H1 (cell line): ENCODE results near the gene LRRC17. TPM values are rescaled to one million over a fixed set of nuclear protein-coding genes. Genes with fewer than 3 reads are reported as not detected.

Source experiments
- CTCF ChIA-PET: fragments of 300-600 bp; sonication (Branson Sonifier 250); formaldehyde crosslinking; loops from one replicate; lab custom pipeline; 2021; ENCODE audit not compliant: partially characterized antibody; lab: Charles Lee
- POLR2A ChIA-PET: fragments of 300-600 bp; sonication (Branson Sonifier 250); formaldehyde crosslinking; loops from one replicate; lab custom pipeline; 2021; ENCODE audit warnings: inconsistent platforms; ENCODE audit not compliant: partially characterized antibody; lab: Charles Lee
- DNase-seq, 2 experiments: peaks; one replicate each; pipeline versions ENCODE4 v3.0.0 to v3.0.0-alpha.2; 2010 to 2022; ENCODE audit warnings: low spot score in 2 of 2, low read depth in 1 of 2, mixed read lengths in 1 of 2
- FAIRE-seq: peaks from 2 replicates; lab custom pipeline; 2011; peaks lifted over from hg19 to GRCh38; lab: Jason Lieb, UNC
- H2AFZ ChIP-seq: 2 replicates; pipeline ENCODE4 v1.8.1; 2012; ENCODE audit warnings: low read length, inconsistent platforms
- H2AK5ac ChIP-seq: 2 replicates; pipeline ENCODE4 v1.6.1; 2013; ENCODE audit warnings: low read depth, low read length
- H2BK120ac ChIP-seq: replicated peaks from 2 replicates; pipeline ENCODE3; 2013; ENCODE audit warnings: low read depth, low read length, inconsistent platforms
- H2BK12ac ChIP-seq: 2 replicates; pipeline ENCODE4 v1.6.1; 2013; ENCODE audit warnings: low read depth, low read length
- H2BK15ac ChIP-seq: 2 replicates; pipeline ENCODE4 v1.6.1; 2013; ENCODE audit warnings: low read length
- H2BK20ac ChIP-seq: 2 replicates; pipeline ENCODE4 v1.6.1; 2013; ENCODE audit warnings: low read length
- H2BK5ac ChIP-seq: 2 replicates; pipeline ENCODE4 v1.6.1; 2013; ENCODE audit warnings: low read depth, low read length
- H3K14ac ChIP-seq: 2 replicates; pipeline ENCODE4 v1.6.1; 2013; ENCODE audit warnings: inconsistent platforms; ENCODE audit not compliant: insufficient read length
- H3K18ac ChIP-seq: 2 replicates; pipeline ENCODE4 v1.6.1; 2013; ENCODE audit warnings: low read length; ENCODE audit errors: extremely low read depth
- H3K23ac ChIP-seq: 2 replicates; pipeline ENCODE4 v1.6.1; 2013; ENCODE audit warnings: inconsistent platforms; ENCODE audit not compliant: insufficient read length
- H3K23me2 ChIP-seq: 2 replicates; pipeline ENCODE4 v1.6.1; 2013; ENCODE audit warnings: low read depth, low read length
- H3K27ac ChIP-seq: 2 replicates; pipeline ENCODE4 v1.6.1; 2011; ENCODE audit warnings: low read depth, low read length, inconsistent platforms
- H3K27me3 ChIP-seq, 4 experiments: replicated peaks in 1 of 4; 1 replicate in 1 of 4; 2 replicates in 3 of 4; pipeline versions ENCODE4 v1.6.1 to v1.8.1; 2011 to 2013; ENCODE audit warnings: low read length in 3 of 4, mild to moderate bottlenecking in 3 of 4, inconsistent platforms in 2 of 4, mixed read lengths in 2 of 4, moderate library complexity in 1 of 4; ENCODE audit not compliant: control insufficient read depth in 3 of 4, insufficient read depth in 3 of 4; ENCODE audit errors: extremely low read depth in 1 of 4
- H3K36me3 ChIP-seq, 4 experiments: 2 replicates each; pipeline versions ENCODE4 v1.6.1 to v1.8.1; 2011 to 2013; ENCODE audit warnings: mild to moderate bottlenecking in 4 of 4, low read length in 3 of 4, moderate library complexity in 2 of 4, control low read depth in 1 of 4, inconsistent platforms in 1 of 4; ENCODE audit not compliant: insufficient read depth in 4 of 4, control insufficient read depth in 2 of 4
- H3K4ac ChIP-seq: replicated peaks from 2 replicates; pipeline ENCODE3; 2013; ENCODE audit warnings: low read length, low read depth, mixed read lengths, inconsistent platforms; ENCODE audit not compliant: insufficient read length
- H3K4me1 ChIP-seq, 4 experiments: replicated peaks in 1 of 4; 1 replicate in 1 of 4; 2 replicates in 3 of 4; pipeline versions ENCODE4 v1.6.1 to v1.8.1; 2011 to 2013; ENCODE audit warnings: low read length in 3 of 4, inconsistent platforms in 2 of 4, mixed read lengths in 1 of 4; ENCODE audit not compliant: insufficient read depth in 4 of 4, control insufficient read depth in 3 of 4
- H3K4me2 ChIP-seq, 2 experiments: 2 replicates each; pipeline versions ENCODE4 v1.6.1 to v1.8.1; 2011 to 2013; ENCODE audit warnings: low read depth in 2 of 2, low read length in 2 of 2, control low read depth in 1 of 2, inconsistent platforms in 1 of 2, mild to moderate bottlenecking in 1 of 2; ENCODE audit not compliant: insufficient read depth in 1 of 2
- H3K4me3 ChIP-seq, 4 experiments: fragments of 200-600, 300-600 bp in 1 of 4; sonication (generic), shearing (Covaris generic), sonication (Bioruptor Twin) in 1 of 4; 2 replicates each; pipeline versions ENCODE4 v1.5.1 to v1.8.1; 2011 to 2016; ENCODE audit warnings: low read length in 4 of 4, low read depth in 3 of 4, control low read depth in 2 of 4, inconsistent platforms in 2 of 4, mild to moderate bottlenecking in 2 of 4, mixed read lengths in 1 of 4, moderate library complexity in 1 of 4; ENCODE audit not compliant: insufficient read depth in 2 of 4; ENCODE audit errors: extremely low read depth in 1 of 4
- H3K56ac ChIP-seq: replicated peaks from 2 replicates; pipeline ENCODE3; 2013; ENCODE audit warnings: low read depth, mild to moderate bottlenecking, mixed read lengths, low read length, inconsistent platforms; ENCODE audit not compliant: insufficient read length
- H3K79me1 ChIP-seq: 2 replicates; pipeline ENCODE4 v1.6.1; 2013; ENCODE audit warnings: low read depth, low read length, control low read depth
- H3K79me2 ChIP-seq, 2 experiments: 2 replicates each; pipeline versions ENCODE4 v1.6.1 to v1.8.1; 2012 to 2013; ENCODE audit warnings: low read length in 2 of 2, mild to moderate bottlenecking in 2 of 2, inconsistent platforms in 1 of 2; ENCODE audit not compliant: insufficient read depth in 2 of 2, control insufficient read depth in 1 of 2
- H3K9ac ChIP-seq, 4 experiments: replicated peaks in 1 of 4; 1 replicate in 1 of 4; 2 replicates in 3 of 4; pipeline versions ENCODE4 v1.6.1 to v1.8.1; 2011 to 2013; ENCODE audit warnings: low read depth in 3 of 4, low read length in 3 of 4, control low read depth in 2 of 4, mild to moderate bottlenecking in 2 of 4, moderate library complexity in 2 of 4, inconsistent platforms in 1 of 4; ENCODE audit errors: extremely low read depth in 1 of 4
- H3K9me3 ChIP-seq, 2 experiments: 2 replicates each; pipeline versions ENCODE4 v1.6.1 to v1.8.1; 2012 to 2013; ENCODE audit warnings: mild to moderate bottlenecking in 2 of 2, moderate library complexity in 2 of 2, control low read depth in 1 of 2, inconsistent platforms in 1 of 2, low read depth in 1 of 2, low read length in 1 of 2, mixed read lengths in 1 of 2; ENCODE audit not compliant: insufficient read depth in 2 of 2
- H4K20me1 ChIP-seq, 2 experiments: replicated peaks in 1 of 2; 2 replicates each; pipeline versions ENCODE3 to v1.8.1; 2011 to 2013; ENCODE audit warnings: inconsistent platforms in 2 of 2, low read length in 2 of 2, mild to moderate bottlenecking in 1 of 2; ENCODE audit not compliant: insufficient read depth in 2 of 2, control insufficient read depth in 1 of 2
- H4K5ac ChIP-seq: 2 replicates; pipeline ENCODE4 v1.6.1; 2013; ENCODE audit warnings: low read length, low read depth, mixed read lengths, inconsistent platforms; ENCODE audit not compliant: insufficient read length
- H4K8ac ChIP-seq: 2 replicates; pipeline ENCODE4 v1.8.0; 2013; ENCODE audit warnings: mild to moderate bottlenecking, moderate library complexity, low read length, inconsistent platforms; ENCODE audit not compliant: insufficient read depth; ENCODE audit errors: extremely low read depth
- H4K91ac ChIP-seq: replicated peaks from 2 replicates; pipeline ENCODE3; 2013; ENCODE audit warnings: low read length, mixed read lengths, inconsistent platforms; ENCODE audit not compliant: insufficient read length
- BRCA1 ChIP-seq: IDR thresholded peaks from 2 replicates; pipeline ENCODE4 v1.6.1; 2012; ENCODE audit warnings: low read depth, low read length, improper control_type of control experiment
- CHD2 ChIP-seq: IDR thresholded peaks from 2 replicates; pipeline ENCODE4 v1.6.1; 2012; ENCODE audit warnings: low read length, improper control_type of control experiment
- EP300 ChIP-seq, 2 experiments: IDR thresholded peaks; 1 replicate in 1 of 2; 2 replicates in 1 of 2; pipeline ENCODE4 v1.6.1; 2011 to 2012; ENCODE audit warnings: low read depth in 2 of 2, low read length in 2 of 2, mild to moderate bottlenecking in 2 of 2, borderline replicate concordance in 1 of 2, inconsistent platforms in 1 of 2, moderate library complexity in 1 of 2
- KDM1A ChIP-seq: fragments of 200-600, 300-600 bp; sonication (generic); IDR thresholded peaks from 2 replicates; pipeline ENCODE4 v1.7.1; 2016; ENCODE audit warnings: mild to moderate bottlenecking, low read length, borderline replicate concordance
- NANOG ChIP-seq: IDR thresholded peaks from 2 replicates; pipeline ENCODE4 v1.6.1; 2011; ENCODE audit warnings: low read length, low read depth, mild to moderate bottlenecking, inconsistent platforms; ENCODE audit not compliant: insufficient read depth, poor library complexity, severe bottlenecking
- NRF1 ChIP-seq: IDR thresholded peaks from 2 replicates; pipeline ENCODE4 v1.6.1; 2011; ENCODE audit warnings: mild to moderate bottlenecking, low read depth, low read length, improper control_type of control experiment
- PHF8 ChIP-seq: fragments of 200-600 bp; sonication (generic); conservative IDR thresholded peaks from 2 replicates; pipeline ENCODE4 v1.7.1; 2012; ENCODE audit warnings: low read depth, mild to moderate bottlenecking, inconsistent platforms, low read length, moderate library complexity
- POLR2AphosphoS5 ChIP-seq: IDR thresholded peaks from 2 replicates; pipeline ENCODE4 v1.6.1; 2011; ENCODE audit warnings: low read depth, low read length
- RAD21 ChIP-seq, 2 experiments: IDR thresholded peaks in 1 of 2; conservative IDR thresholded peaks in 1 of 2; 2 replicates each; pipeline ENCODE4 v1.6.1; 2011; ENCODE audit warnings: low read depth in 2 of 2, low read length in 2 of 2, improper control_type of control experiment in 1 of 2, inconsistent platforms in 1 of 2, mild to moderate bottlenecking in 1 of 2, moderate library complexity in 1 of 2
- TAF7 ChIP-seq: optimal IDR thresholded peaks from 2 replicates; pipeline ENCODE3; 2011; ENCODE audit warnings: low read depth, mild to moderate bottlenecking, inconsistent platforms, low read length, moderate library complexity, borderline replicate concordance
- TEAD4 ChIP-seq: IDR thresholded peaks from 2 replicates; pipeline ENCODE4 v1.6.1; 2012; ENCODE audit warnings: low read depth, low read length, inconsistent platforms, mixed read lengths
- polyA plus RNA-seq, 7 experiments: library from polyadenylated mRNA; depleted of rRNA in 3 of 7; stranded (reverse) in 5 of 7; unstranded in 2 of 7; fragments of >200 nt in 5 of 7; fragments of 200-250 nt in 2 of 7; gene quantifications; 1 replicate in 5 of 7; 2 replicates in 1 of 7; 4 replicates in 1 of 7; pipeline versions ENCODE4 v1.2.1 to v1.2.3, GENCODE V29; 2011 to 2013; ENCODE audit warnings: missing spikeins in 2 of 7, mixed read lengths in 2 of 7
- total RNA-seq: library from RNA; stranded (reverse); fragmentation: NEBNext Ultra II Directional; extraction: Animal tissue kit (Norgen Biotek cat#: 25700); gene quantifications from 2 replicates; pipeline ENCODE4 v1.2.1, GENCODE V29; 2021
- TF ChIP-seq, protein P1 (sequence below): IDR thresholded peaks from 2 replicates; pipeline ENCODE4 v1.6.1; 2012; ENCODE audit warnings: low read length, inconsistent platforms

LRRC17 gene
- total and polyA plus RNA-seq, 2 of the 8 experiments (the other 6 are each of a cell fraction or from before 2014, with no cell fraction given), result 3.0 TPM

DNA sequence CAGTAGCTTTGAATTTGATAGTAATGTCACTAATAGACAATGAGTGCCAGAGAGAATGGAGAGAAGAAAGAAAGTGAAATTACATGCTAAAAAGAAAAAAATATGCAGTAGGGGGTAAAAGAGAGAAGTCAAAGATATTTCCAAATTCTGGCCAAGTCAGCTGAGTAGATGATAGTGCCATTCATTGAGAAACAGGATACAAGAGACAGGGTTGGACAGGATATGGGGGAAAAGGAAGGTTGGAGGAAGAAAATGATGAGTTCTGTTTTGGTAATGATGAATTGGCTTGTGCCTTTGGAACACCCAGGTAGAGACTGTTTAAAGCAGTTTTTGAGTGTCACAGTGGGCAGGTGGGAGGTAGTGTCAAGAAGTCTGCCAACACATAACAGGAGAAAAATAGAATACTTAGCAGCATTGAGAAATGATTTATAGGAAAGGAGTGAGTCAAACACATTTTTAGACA, 78.3 kb downstream of the LRRC17 start:
- H4K8ac ChIP-seq, result no peak overlapping the region
- POLR2A ChIA-PET, result no interaction called here
- no peak overlapping the region for H3K23ac ChIP-seq
- no peak overlapping the region for H2AFZ ChIP-seq
- no peak overlapping the region for H3K18ac ChIP-seq
- H3K36me3 ChIP-seq, result no peaks in the 10 kb centered on the region
- H2BK5ac ChIP-seq, result no peak overlapping the region
- H3K23me2 ChIP-seq, result no peaks in the 10 kb centered on the region
- H4K20me1 ChIP-seq, result no peaks in the 10 kb centered on the region
- H3K4me2 ChIP-seq, result no peak overlapping the region
- H3K4me1 ChIP-seq, result no peaks in the 10 kb centered on the region
- no peaks in the 10 kb centered on the region for H3K79me1 ChIP-seq
- H2BK12ac ChIP-seq, result no peak overlapping the region
- no peak overlapping the region for H3K9ac ChIP-seq
- CTCF ChIA-PET, result interaction anchor here (1.1 kb wide), 1 partner anchor 75 kb away, joined by 3 read pairs; no protein-coding TSS in a partner anchor
- no peak overlapping the region for H3K4ac ChIP-seq
- no peak overlapping the region for H3K27ac ChIP-seq
- peaks cover 0 to 3% of the 10 kb centered on the region in 2 experiments; a peak in 2 of 4 replicates for H3K9me3 ChIP-seq
- DNase-seq (no peak), FAIRE-seq (no peak)
- H2BK120ac ChIP-seq, result no peak overlapping the region
- H3K27me3 ChIP-seq, result no peaks in the 10 kb centered on the region; a peak in 1 of 7 replicates
- no peak overlapping the region for H2BK15ac ChIP-seq
- no peak overlapping the region for H4K5ac ChIP-seq
- H3K14ac ChIP-seq, result no peak overlapping the region
- no peak overlapping the region for H2AK5ac ChIP-seq
- H3K4me3 ChIP-seq, result no peak overlapping the region
- H2BK20ac ChIP-seq, result no peak overlapping the region
- no peak overlapping the region for H4K91ac ChIP-seq
- no peaks in the 10 kb centered on the region for H3K79me2 ChIP-seq
- no peak overlapping the region for H3K56ac ChIP-seq
- no peak for TF ChIP-seq POLR2AphosphoS5
- no peak for TF ChIP-seq CHD2
- TF ChIP-seq NRF1, result no peak
- TF ChIP-seq EP300 (IDR thresholded peaks at IDR 0.05; ENCODE audit: borderline replicate concordance in 1 of 2, low read depth in 2 of 2, low read length in 2 of 2), result no peak
- no peak for TF ChIP-seq PHF8
- TF ChIP-seq KDM1A, result no peak
- no peak for TF ChIP-seq NANOG
- no peak for TF ChIP-seq BRCA1
- TF ChIP-seq TAF7, result no peak
- no peak for TF ChIP-seq TEAD4
- no peak for TF ChIP-seq RAD21 (IDR thresholded peaks at IDR 0.05 in 1 of 2, conservative IDR thresholded peaks at IDR 0.05 in 1 of 2; ENCODE audit: low read depth in 2 of 2, low read length in 2 of 2)
- TF ChIP-seq, protein P1, sequence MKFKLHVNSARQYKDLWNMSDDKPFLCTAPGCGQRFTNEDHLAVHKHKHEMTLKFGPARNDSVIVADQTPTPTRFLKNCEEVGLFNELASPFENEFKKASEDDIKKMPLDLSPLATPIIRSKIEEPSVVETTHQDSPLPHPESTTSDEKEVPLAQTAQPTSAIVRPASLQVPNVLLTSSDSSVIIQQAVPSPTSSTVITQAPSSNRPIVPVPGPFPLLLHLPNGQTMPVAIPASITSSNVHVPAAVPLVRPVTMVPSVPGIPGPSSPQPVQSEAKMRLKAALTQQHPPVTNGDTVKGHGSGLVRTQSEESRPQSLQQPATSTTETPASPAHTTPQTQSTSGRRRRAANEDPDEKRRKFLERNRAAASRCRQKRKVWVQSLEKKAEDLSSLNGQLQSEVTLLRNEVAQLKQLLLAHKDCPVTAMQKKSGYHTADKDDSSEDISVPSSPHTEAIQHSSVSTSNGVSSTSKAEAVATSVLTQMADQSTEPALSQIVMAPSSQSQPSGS, result no peak
